HG03571 (cell line): ENCODE measurements around the gene BDKRB1.

Source experiments
- ATAC-seq: cut with Tn5 transposase; IDR thresholded peaks from one replicate; pipeline ENCODE4 v1.9.1; 2021; ENCODE audit not compliant: unreplicated experiment

Gene BDKRB1

DNA sequence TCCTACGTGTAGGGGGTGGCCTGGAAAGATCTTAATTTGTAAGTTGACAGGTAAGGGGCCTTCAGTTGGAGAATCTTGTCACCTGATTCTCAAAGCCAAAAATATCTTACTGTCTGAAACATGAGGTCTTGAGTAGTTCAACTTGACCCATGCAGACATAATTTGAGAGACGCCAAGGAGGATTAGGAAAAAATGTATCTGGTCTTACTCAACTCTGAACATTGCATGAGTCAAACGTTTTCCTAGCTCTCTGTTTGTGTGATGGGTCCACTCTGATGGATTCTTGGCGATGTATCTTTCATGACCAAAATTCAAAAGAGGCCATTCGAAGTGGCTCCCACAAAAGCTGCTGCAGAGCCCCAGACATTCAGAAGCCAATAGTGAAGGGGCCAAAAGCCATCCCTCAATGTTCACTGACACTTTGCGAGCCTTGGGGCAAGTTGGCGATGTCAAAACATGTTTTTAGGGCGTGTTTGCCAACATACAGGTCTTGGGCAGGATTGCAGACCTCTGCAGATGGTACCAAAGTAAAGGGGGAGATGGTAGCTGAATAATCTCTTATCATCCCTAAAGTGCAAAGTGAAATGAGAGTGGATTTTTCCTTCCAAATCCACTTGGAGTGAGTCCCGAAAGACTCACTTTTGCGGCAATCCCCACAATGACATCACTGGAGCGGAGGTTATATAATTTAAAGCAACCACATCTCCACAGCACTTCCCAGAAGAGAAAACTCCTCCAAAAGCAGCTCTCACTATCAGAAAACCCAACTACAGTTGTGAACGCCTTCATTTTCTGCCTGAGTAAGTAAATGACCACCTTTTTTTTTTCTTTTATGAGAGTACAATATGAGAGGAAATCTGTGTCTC lies at the start of gene BDKRB1:
Gene BDKRB1 (plus strand): TSS at position 710 of the 866 bp plus-strand sequence. CDS start 7,473 bp downstream, outside the sequence.
- no peak for ATAC-seq

DNA sequence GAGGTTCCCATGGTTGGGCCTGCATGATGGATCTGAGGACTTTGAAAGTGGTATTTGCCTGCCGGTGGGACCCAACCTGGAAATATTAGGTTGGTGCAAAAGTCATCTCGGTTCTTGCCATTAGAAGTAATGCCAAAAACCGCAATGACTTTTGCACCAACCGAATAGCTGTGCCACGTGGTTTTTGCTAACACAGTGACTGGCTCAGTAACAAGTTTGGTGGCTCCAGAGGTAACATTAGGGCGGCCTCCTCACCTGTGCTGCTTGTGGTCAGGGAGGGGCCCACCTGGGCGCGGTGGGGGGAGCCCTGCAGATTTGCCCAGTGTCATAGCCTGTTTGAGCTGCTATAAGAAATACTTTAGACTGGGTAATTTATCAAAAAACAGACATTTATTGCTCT lies 49.5 kb upstream of the BDKRB1 start:
- no peak for ATAC-seq

DNA sequence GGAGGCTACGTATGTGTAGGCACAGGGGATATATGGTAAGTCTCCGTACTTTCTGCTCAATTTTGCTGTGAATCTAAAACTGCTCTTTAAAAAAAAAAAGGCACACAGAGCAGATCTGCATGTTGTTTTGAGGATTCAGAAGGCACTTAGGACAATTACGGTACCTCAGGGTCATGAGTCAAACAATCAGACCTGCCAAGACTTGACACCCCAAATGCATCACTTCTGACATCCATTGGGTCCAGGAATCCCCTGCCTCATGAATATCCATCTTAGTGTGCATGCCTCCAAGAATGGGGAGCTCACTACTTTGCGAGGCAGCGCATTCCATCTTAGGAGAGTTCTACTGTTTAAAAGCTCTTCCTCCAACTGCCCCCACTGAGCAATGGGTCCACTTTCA lies 48.3 kb upstream of the BDKRB1 start:
- no peak for ATAC-seq

DNA sequence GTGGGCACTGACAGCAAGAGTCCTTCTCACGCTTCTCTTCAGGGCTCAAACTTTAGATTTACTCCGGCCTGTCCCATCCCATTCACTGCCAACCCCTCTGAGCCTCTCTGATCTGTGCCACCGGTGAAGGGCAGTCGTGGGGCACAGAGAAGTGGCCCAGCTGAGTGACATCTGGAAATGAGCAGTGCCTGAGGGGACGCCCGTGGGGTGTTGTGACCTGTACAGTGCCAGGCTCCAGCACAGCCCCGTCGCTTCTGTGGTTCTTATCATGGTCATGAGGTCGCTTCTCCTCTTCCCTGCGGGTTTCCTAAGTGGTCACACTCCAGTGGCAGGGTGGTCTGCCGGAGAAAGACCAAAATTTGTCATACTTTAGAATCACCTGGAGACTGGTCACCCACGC lies 47.3 kb upstream of the BDKRB1 start:
- ATAC-seq = no peak

DNA sequence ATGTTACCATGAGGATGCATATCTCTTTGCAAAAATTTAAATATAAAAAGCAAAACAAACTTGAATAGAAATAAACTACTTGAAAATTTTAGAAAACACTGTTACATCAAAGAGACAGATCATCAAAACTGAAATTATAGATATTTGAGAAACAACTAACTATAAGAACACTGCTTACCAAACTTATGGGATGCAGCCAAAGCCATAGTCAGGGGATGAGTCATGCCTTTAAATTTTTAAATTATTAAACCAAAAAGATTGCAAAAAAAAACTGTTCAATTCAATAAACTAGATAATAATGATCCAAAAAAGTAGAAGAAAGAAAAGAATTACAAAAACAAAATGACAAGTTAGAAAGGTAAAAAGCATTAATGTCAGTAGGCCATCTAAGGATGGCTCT lies 43.9 kb upstream of the BDKRB1 start:
- ATAC-seq = no peak

DNA sequence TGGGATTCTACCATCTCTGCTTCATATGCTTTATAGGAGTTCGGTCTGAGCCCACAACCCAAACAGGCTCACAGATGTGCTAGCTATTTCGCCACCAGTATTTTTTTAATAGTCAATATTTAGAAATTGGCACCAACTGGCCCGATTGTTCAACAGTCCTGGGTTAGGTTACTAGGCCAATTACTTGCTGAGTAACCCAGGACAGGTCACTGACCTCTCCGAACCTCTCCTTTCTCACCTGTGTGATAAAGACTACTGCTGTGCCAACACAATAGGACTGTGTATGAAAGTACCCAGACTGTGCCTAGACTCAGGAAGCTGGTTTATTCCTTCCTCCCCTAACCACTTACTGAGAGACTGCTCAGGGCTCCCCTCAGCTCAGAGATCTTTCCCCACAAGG lies 43.1 kb upstream of the BDKRB1 start:
- ATAC-seq = no peak

DNA sequence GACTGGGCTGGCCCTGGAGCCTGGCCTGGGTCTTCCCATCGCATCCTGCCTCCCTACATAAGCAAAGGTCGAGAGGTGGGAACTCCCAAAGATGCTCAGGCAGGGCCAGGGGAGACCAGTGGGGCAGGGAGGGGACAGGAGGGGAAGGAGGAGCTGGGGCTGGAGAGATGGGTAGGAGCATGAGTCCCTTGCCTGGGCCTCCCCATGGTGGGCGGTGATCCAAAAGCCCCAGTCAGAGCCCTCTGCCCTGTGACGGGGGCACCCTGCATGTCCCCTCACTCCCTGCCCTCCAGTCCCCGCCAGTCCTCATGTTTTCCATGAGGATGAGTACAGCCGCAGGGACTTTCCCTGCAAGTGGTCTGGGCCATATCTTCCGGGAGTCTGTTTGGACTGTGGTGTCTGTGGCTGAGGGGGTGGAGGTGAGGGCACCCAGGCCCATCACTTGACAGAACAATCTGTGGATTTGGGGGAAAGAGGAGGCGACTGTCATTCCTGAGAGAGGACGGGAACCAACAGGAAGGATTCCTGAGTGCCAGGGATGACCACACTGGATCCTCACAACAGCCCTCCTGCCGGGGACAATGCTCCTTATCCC lies 42.0 kb upstream of the BDKRB1 start:
- ATAC-seq = no peak

DNA sequence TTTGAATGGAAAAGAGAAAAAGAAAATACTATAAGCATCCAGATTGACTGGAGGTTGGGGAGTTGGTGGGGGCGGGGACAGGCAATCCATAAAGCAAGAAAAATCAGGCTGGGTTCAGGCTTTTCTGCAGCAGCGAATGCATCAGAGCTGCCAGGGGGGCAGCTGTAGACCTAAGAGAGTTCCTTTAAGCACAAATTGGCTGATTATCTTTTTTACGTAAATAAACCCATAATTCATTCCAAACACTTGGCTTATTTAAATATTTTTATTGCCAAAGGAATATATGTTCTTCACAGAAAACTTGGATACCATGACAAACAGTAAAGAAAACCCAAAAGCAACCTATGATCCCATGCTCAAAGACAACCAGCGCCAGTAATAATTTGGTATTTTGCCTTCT lies 41.2 kb upstream of the BDKRB1 start:
- no peak for ATAC-seq

DNA sequence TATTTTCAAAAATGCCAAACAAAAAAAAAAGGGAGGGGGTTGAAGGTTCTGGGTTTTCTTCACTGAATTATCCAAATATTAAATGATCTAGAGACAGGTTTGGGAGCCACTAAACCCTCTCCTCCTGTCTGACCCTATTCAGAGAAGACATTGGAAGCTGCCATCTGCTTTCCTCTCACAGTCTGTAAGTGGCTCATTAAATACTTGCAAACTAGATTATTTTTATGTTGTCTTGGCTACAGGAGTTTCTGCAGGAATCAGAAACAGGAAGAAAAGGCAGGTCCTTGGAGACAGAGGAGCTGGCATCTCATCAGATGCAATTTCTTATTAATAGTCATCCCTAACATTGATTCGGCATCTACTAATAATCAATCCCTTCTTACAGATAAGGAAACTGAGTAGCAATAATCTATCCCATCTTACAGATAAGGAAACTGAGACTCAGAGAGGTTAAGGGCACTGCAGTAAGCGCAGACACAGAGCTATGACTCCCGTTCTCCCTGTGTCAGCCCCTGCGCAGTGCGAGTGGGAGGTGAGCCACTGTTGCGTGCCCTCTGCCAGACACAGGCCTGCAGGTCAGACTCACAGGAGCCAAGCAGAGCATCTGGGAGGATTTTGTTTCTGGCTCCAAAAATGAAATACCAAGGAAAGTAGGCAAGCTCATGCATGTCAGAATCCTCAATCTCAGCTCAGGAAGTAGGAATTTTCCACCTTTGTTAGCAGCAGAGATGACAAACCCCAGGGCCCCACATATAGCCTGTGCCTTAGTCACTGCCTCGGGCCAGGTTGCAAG lies 40.4 kb upstream of the BDKRB1 start:
- ATAC-seq = no peak

DNA sequence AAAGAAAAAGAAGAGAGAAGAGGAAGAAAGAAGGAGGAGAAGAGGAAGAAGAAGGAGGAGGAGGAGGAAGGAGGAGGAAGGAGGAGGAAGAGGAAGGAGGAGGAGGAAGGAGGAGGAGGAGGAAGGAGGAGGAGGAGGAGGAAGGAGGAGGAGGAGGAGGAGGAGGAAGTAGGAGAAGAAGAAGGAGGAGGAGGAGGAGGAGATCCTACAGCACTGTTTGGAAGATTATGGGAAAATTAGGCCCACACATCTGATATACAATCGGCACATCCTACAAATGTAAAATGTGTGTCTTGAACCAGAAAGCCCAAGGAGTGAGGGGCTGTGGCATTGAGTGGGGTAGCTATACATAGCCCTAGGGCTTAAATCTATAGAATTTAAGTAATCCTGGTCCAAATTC lies 39.4 kb upstream of the BDKRB1 start:
- no peak for ATAC-seq

DNA sequence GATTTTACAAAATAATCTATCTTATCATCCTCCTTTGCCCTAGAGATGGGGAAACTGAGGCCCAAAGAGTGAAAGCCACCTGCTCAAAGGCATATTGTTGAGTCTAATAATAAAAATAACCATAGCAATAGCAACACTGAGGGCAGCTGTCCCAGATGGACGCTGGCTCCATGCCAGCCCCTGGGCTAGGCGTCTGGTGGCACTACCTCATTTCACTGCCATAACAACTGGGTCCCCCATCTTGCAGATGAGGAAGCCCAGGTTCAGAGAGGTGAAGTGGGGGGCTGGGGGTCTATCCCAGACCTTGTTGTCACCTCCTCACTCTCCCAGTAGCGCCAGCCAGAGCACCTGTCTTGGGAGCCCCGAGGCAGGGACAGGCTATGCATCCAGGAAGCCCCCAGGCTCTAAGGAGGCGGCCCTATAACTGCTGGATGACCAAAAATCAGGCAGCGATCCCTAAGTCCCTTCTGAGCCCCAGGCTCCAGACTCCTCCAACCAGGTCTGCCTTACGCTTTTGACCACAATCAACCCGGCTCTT lies 38.6 kb upstream of the BDKRB1 start:
- no peak for ATAC-seq

DNA sequence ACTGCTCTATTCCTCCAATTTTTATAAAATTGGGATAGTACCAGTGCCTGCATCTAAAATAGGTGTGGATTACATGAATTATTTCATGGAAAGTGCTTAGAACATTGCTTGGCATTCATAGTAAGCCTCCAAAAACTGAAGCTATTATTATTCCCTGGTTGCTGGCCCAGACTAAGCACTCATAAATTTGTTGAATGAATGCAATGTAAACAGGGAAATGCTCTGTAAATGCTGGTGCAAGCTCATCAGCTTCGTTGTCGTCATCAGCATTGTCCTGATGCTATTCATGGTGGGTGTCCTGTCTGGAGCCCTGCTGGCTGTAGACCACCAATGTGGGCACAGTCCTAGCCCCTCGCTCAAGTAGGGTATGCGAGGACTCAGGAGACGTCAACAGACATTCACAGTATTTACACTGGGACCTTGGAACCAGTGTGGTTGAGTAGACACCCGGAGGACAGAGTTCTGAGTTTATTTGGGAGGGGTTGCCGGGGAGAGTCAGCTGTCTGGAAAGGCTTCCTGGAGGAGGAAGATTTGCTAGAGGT lies 34.8 kb upstream of the BDKRB1 start:
- ATAC-seq = no peak

DNA sequence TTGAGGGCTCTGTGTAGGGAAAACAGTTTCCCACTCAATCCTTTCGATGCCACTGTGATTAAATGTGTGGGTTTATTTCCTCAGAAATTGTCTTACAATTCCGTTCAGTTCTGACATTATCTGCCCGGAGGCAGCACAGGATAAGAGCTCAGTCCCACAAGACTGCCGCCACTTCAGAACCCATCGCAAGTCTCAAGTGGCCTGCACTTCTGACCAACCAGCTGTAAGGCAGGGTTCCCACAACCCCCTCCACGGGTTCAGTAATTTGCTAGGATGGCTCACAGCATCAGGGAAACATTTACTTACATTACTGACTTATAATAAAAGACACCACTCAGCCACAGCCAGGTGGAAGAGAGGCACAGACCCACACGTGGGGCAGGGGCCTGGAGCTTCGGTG lies 34.2 kb upstream of the BDKRB1 start:
- no peak for ATAC-seq

DNA sequence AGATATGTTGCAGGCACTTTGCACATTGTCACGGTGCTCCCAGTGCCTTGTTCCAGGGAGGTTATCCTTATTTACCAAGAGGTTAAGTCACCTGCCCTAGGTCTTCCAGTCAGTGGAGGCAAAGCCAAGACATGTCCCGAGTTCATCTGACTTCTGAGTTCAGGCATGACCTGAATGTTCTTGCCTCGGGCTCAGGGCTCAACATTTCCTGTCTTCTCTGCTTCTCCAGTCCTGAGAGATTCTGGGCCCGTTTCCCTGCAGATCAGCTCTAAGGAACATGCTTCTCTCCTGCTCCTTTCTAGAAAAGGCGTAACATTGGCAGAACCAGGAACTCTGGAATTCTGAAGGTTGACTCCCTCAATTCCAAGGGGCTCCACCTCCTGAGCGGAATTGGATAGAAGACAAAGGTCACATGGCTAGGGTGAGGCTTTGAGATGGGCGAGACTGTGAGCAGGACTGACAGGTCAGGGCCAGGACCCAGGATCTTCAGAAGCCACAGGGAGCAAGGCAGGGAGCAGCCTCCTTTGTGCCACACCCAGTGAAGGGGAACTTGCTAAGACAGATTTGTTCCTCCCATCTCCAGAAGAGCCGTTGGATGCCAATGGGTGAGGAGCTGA lies 31.4 kb upstream of the BDKRB1 start:
- ATAC-seq = no peak

DNA sequence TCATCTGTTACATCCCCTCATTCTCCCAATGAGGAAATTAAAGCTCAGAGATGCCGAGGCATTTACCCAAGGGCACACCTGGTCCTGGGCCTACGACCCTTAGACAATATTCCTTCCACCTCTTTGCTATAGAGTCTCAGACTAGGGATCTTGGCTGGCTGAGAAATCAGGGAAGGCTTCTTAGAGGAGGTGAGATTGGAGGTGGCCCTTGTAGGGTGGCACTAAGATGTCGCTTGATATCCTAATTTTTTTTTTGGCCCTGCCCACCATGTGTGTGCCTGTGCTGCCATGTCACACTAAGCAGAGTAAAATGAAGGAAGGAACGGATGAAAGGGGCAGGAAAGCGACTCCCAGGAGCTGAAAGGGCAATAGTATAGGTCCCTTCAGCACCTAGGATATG lies 30.8 kb upstream of the BDKRB1 start:
- no peak for ATAC-seq

DNA sequence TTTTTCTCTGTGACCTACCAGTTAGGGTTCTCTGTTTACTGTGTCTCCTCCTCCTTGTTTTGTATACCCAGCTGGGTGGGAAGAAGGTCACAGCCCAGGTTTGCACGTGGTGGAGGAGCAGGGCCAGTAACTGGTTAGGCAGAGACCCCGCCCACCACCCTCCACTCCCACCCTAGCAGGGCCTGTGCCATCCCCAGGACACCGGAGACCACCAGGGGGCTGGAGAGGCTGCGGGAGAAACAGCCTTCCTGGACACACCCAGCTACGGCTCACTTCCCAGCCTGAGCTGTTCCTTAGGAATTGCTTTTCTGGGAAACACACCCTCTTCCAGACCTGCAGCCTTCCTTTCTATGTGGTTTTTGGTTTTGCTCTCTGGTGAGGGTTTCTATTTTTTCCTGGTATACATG lies 30.3 kb upstream of the BDKRB1 start:
- ATAC-seq = no peak

DNA sequence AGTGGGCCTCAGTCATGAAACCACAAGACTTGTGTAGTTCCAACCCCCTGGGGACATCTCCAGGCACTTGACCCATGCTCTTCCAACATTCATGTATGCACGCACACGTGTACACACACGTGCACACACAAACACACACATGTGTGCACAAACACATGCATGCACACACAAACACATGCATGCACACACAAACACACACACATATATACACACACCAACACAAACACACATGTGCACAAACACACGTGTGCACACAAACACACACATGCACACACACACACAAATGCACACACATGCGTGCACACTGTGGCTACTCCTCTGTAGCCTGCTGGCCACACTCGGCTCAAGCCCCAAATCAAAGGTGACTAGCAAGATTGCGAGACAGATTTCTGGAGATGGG lies 28.6 kb upstream of the BDKRB1 start:
- no peak for ATAC-seq

DNA sequence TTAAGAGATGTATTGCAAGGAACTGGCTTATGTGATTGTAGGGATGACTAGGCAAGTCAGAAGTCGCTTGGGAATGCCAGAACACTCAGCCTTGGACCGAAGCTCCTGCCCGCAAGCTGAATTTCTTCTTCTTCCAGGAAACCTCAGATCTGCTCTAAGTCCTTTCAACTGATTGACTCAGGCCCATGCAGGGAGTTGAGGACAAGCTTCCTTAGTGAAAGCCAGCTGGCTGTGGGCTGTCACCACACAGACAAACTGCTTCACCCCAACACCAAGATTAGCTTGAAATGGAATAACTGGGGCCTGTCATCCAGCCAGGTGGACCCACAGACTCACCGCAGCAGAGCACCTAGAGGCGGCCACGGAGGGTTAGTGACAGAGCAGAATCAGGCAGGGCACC lies 26.7 kb upstream of the BDKRB1 start:
- no peak for ATAC-seq

DNA sequence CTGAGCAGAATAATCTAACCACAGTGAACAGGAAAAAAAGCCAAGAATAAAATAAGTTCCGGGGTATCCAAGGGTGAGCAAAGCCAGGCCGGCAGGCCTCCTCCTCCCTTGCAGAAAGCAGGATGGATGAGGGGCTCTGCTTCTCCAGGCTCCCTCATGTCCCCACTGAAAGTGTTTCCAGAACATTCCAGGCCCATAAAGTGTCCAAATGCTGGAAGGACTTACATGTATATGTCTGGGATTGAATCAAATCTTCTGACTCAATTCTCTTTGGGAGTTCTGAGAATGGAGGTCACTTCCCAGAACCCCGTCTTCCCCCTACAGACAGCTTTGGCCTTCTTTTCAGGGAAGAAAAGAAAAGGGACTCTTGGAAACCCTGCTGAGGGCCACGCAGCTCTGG lies 25.0 kb upstream of the BDKRB1 start:
- no peak for ATAC-seq

DNA sequence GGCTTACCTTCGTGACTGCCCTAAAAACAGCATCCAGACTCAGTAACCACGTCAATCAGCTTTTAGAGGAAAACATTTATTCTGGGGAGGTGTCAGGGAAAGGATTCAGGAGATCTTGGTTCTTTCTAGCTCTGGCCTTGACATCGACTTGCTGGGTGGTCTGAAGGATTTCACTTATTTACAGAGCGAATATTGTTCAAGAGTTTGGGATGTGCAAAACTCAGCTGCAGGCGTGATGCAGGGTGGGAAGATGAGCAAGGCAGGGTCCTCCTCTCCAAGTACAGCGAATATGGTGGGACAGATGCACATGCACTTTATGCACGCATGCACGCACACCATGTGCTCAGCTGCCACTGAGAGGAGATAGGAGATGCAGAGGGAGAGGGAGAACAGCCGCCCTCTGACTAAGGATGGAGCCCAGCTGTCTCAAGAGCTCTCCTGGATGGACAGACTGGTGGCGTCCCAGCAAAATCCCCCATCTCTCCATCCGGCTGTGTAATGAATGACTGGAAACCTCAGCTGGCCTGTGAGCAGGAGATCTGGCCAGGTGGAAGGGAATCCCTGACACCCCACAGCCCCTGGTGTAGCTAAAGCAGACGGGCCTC lies 24.4 kb upstream of the BDKRB1 start:
- ATAC-seq = no peak

DNA sequence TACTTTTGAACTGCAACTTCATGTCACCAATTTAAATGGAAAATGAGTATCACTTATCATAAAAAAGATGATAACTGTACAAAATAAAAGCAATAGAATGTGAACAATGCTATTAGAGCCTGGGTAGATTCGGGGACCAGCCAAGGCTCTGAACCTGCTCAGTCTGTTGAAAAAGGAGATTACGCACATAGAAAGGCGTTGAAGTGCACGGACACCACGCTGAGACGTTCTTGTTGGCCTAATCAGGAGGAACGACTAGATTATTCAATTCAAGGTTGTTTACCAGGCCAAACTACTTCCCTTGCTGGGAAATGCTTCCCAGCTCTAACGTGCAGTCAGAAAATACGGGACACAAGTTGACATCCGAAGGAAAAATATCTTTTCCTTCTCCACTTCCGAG lies 23.5 kb upstream of the BDKRB1 start:
- no peak for ATAC-seq
